GM12874 (cell line): ENCODE measurements around the gene IZUMO1.

ENCODE experiments used
- CTCF ChIP-seq: IDR thresholded peaks from 2 replicates; pipeline ENCODE4 v1.5.1; 2011; ENCODE audit warnings: low read depth, mild to moderate bottlenecking, control low read depth, low read length, moderate library complexity; ENCODE audit not compliant: insufficient read depth

Gene IZUMO1

DNA sequence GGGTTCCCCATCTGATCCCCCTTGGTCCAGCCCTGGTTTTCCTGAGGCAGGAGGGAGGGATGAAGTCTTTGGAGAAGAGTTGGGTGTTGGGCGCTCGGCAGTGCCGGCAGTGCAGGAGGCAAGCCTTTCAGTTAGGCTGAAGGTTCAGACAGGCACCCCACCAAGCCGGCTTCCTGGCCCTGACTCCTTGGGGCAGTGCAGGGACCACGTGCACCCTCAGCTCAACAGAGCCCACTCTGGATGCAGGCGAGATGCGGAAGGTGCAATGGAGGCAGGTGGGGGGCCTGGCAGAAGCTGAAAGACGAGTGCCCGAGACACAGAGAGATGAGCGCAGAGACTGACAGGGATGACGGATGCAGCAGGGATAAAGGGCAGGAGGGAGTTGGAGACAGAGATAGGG lies 38.2 kb downstream of the IZUMO1 start:
- no peak for TF ChIP-seq CTCF

DNA sequence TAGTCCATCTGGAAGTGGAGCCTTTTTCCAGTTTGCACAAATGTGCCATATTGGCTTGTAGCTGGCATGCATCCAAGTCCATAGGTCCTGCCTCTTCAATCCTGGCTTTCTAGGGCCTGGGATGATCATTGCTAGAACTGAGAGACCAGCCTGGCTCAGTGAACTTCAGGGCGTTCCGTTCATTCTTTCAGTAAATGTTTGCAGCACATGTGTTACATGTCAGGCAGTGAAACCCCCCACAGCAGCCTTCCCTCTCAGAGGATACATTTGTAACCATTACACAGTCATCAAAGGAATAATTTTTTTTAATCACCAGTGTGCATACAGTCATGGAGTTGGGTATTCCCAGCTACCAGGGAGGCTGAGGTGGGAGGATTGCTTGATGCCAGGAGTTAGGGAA lies 41.3 kb downstream of the IZUMO1 start:
- no peak for TF ChIP-seq CTCF

DNA sequence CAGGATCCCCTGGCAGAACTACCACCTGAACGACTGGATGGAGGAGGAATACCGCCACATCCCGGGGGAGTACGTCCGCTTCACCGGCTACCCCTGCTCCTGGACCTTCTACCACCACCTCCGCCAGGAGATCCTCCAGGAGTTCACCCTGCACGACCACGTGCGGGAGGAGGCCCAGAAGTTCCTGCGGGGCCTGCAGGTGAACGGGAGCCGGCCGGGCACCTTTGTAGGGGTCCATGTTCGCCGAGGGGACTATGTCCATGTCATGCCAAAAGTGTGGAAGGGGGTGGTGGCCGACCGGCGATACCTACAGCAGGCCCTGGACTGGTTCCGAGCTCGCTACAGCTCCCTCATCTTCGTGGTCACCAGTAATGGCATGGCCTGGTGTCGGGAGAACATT lies 43.4 kb downstream of the IZUMO1 start:
- no peak for TF ChIP-seq CTCF

GRCh38 chr19:48702701-48703100 lies 44.0 kb downstream of the IZUMO1 start:
- no peak for TF ChIP-seq CTCF

- TF ChIP-seq CTCF: no peak
Observed at GRCh38 chr19:48698046-48698445, 48.7 kb downstream of the IZUMO1 start.

- no peak for TF ChIP-seq CTCF
Observed at GRCh38 chr19:48696353-48697010, 50.2 kb downstream of the IZUMO1 start.

DNA sequence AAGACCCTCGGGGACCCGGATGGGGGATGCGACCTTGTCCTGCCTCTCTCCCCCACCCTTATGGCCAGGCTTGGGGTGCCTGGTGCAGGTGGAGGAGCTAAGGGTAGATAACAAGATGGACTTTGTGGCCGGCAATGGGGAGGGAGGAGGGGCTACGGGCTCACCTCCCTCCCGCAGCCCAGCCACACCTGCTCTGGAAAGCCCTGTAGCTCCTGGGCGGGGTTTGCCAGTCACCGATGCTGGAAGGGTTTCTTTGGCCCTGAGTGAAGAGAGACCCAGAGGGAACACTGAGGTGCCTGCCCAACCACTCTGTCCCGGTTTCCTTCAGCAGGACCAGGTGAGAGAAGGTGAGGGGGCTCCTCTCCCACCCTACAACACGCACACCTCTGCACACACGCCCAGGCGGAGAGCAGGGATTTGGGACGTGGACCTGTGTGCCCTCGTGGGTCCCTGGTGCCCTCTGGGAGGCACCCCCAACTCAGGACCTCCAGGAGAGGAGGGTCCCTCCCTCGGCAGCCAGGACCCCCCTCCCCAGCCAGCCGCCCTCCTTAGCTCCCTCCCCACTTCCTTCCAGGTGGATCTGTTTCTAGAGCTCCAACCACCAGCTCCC lies 50.9 kb downstream of the IZUMO1 start, which contains the start of gene FUT2:
TSS of gene FUT2 (plus strand) at position 229 of the 610 bp plus-strand sequence. CDS start 6,986 bp downstream, outside the sequence.
- no peak for TF ChIP-seq CTCF
